Breast epithelium (tissue), 3 donors: ENCODE data around the gene PCBP3.

Source experiments
- CTCF ChIP-seq, 3 donors: fragments of 450-650 bp; IDR thresholded peaks; one replicate each; pipeline ENCODE4 v1.5.1; 2016 to 2017; ENCODE audit warnings: antibody characterized with exemption in 3 of 3, mild to moderate bottlenecking in 3 of 3, moderate library complexity in 3 of 3
- POLR2A ChIP-seq: fragments of 450-650 bp; IDR thresholded peaks from one replicate; pipeline ENCODE4 v1.6.1; 2016; ENCODE audit warnings: antibody characterized with exemption, mild to moderate bottlenecking, moderate library complexity
- POLR2AphosphoS5 ChIP-seq, 3 donors: sonication (generic); formaldehyde crosslinking; IDR thresholded peaks; one replicate each; pipeline ENCODE4 v1.6.1; 2017; ENCODE audit warnings: antibody characterized with exemption in 3 of 3

- no peak for TF ChIP-seq CTCF (IDR thresholded peaks at IDR 0.05)
- no peak for TF ChIP-seq POLR2AphosphoS5 (IDR thresholded peaks at IDR 0.05)
- TF ChIP-seq POLR2A: no peak
Measured at GRCh38 chr21:45637883-45638282, 5.6 kb upstream of the PCBP3 start.
